ENCODE data around the gene PRTN3.

The PRTN3 gene

GRCh38 chr19:840519-841206, at the start of gene PRTN3:
PRTN3 (plus strand) TSS chr19:840999; CDS start chr19:841009, 10 bp downstream.
- DNase-seq (ENCODE audit: low read depth), result no peak

- DNase-seq (ENCODE audit: low read depth), result no peak
These were observed 49.7 kb upstream of the PRTN3 start for GRCh38 chr19:791007-791566.

- no peak for DNase-seq (ENCODE audit: low read depth)
These were observed 49.1 kb upstream of the PRTN3 start for GRCh38 chr19:791567-792305.

GRCh38 chr19:792306-792885, 48.4 kb upstream of the PRTN3 start:
- no peak for DNase-seq (ENCODE audit: low read depth)

- DNase-seq (ENCODE audit: low read depth), result no peak
These were observed 47.0 kb upstream of the PRTN3 start for GRCh38 chr19:793806-794205.

GRCh38 chr19:795073-795611, 45.7 kb upstream of the PRTN3 start:
- no peak for DNase-seq (ENCODE audit: low read depth)

- DNase-seq (ENCODE audit: low read depth), result no peak
These were observed 44.9 kb upstream of the PRTN3 start for GRCh38 chr19:795691-796581.

GRCh38 chr19:796692-797527, 43.9 kb upstream of the PRTN3 start, which contains the start of gene PTBP1:
PTBP1 (plus strand) TSS chr19:797452; CDS start chr19:797498, 46 bp downstream.
- peak; percentile 100 for DNase-seq (ENCODE audit: low read depth)

- DNase-seq (ENCODE audit: low read depth), result peak; percentile 92
These were observed 43.0 kb upstream of the PRTN3 start for GRCh38 chr19:797528-798414.

GRCh38 chr19:798415-799075, 42.3 kb upstream of the PRTN3 start:
- DNase-seq (ENCODE audit: low read depth), result no peak

- no peak for DNase-seq (ENCODE audit: low read depth)
These were observed 41.5 kb upstream of the PRTN3 start for GRCh38 chr19:799076-799881.

- no peak for DNase-seq (ENCODE audit: low read depth)
These were observed 40.3 kb upstream of the PRTN3 start for GRCh38 chr19:800360-801029.

- peak; percentile 62 for DNase-seq (ENCODE audit: low read depth)
These were observed 39.6 kb upstream of the PRTN3 start for GRCh38 chr19:801030-801860.

- no peak for DNase-seq (ENCODE audit: low read depth)
These were observed 38.8 kb upstream of the PRTN3 start for GRCh38 chr19:801861-802497.

- DNase-seq (ENCODE audit: low read depth), result peak; percentile 57
These were observed 38.2 kb upstream of the PRTN3 start for GRCh38 chr19:802498-803098.

GRCh38 chr19:803099-803561, 37.7 kb upstream of the PRTN3 start:
- DNase-seq (ENCODE audit: low read depth), result no peak

All from fibroblast of gingiva (primary cell).